ENCODE measurements around the gene MYH15. TPM values are rescaled to one million over a fixed set of nuclear protein-coding genes. Genes with fewer than 3 reads are reported as not detected.
"Not testable (repeated sequence)": the region's sequence is repeated elsewhere in the genome, so short reads cannot be mapped to it uniquely, and the experiment has no call there.

MYH15 gene
- total RNA-seq, 2 experiments from 2014 or later = 0.35 to 0.37 TPM

DNA sequence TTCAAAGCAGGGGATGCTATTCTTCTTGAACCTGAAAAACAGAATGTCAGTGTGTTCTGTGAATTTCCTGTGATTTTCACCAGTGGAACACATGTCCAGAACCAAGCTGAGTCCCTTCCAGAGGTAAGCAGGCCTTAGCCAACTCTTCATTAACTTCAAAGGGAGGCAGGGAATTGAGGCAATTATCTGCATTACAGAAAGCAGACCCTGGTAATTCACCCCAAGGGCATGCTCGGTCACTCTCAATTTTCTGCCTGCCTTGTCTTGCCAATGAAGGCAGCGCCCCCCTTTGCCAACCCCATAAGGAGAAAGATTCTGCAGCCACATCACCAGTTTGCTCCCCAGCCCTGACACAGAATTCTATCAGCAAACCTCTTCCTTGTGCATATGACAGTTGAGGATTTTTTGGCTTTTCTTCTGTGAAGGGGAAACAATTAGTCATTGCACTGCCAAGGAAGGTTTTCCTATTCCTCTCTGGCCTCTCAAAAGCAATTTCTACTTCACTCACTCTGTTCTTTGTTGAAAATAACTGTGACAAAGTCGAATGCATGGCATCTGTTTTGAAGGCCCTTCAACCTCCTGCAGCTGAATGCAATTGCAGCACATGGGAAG lies 128.8 kb downstream of the MYH15 start:
- Mint-ChIP-seq H3K27me3 (no peaks in the 10 kb centered on the region), H3K27ac (no peak overlapping the region), H3K4me1 (peaks cover 2% of the 10 kb centered on the region), H3K4me3 (no peak overlapping the region), H3K36me3 (peaks cover 17% of the 10 kb centered on the region), H3K9me3 (ENCODE audit: low read depth) (peaks cover 2% of the 10 kb centered on the region)
- CTCF ChIA-PET = no interaction called here
- ATAC-seq (no peak), DNase-seq (no peak)

DNA sequence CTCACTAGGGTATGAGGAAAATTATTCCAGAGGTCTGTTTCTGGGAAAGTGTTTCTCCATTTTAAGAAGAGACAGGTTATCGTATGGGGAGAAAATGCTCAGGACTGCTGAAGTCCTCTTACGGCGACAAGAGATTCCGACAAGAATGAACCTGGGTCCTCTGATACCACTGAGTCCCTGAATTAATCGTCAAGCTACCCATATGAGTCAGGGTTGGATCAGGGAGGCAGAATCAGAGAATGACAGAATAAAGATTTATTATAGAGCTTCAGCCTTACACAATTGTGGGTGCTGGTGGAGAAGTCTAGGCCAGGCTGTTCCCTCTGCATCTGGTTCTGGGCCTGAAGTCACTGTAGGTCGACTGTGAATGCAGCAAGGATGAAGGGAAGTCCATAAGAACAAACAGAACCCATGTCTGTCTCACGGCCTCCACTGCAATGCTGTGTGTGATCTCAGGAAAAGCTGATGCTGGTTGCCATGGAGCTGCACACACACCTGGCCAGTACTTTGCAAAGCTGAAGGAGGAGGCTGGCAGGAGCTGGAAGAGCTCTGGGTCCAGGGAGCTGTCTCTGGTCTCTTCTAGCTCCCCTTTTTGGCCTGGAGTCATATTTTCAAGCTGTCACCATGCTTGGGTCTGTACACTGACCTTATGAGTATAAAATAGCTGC lies 130.1 kb downstream of the MYH15 start:
- Mint-ChIP-seq H3K4me1 (no peaks in the 10 kb centered on the region), H3K4me3 (no peak overlapping the region), H3K36me3 (peaks cover 15% of the 10 kb centered on the region), H3K27ac (no peak overlapping the region), H3K9me3 (ENCODE audit: low read depth) (peaks cover 2% of the 10 kb centered on the region), H3K27me3 (no peaks in the 10 kb centered on the region)
- no peak for ATAC-seq
- no peak for DNase-seq
- CTCF ChIA-PET = interaction anchor here (0.6 kb wide), 1 partner anchor 227 kb away, joined by 3 read pairs; no protein-coding TSS in a partner anchor

DNA sequence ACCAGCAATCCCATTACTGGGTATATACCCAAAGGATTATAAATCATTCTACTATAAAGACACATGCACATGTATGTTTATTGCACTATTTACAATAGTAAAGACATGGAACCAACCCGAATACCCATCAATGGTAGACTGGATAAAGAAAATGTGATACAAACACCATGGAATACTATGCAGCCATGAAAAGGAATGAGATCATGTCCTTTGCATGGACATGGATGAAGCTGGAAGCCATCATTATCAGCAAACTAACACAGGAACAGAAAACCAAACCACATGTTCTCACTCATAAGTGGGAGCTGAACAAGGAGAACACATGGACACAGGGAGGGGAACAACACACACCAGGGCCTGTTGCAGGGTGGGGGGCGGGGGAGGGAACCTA lies 131.4 kb downstream of the MYH15 start:
- DNase-seq; H3K9me3 Mint-ChIP-seq (ENCODE audit: low read depth); ATAC-seq; H3K4me3 Mint-ChIP-seq; CTCF ChIA-PET; H3K27ac Mint-ChIP-seq; H3K4me1 Mint-ChIP-seq; H3K27me3 Mint-ChIP-seq: not testable (repeated sequence)
- peaks cover 13% of the 10 kb centered on the region for H3K36me3 Mint-ChIP-seq

- peaks cover 13% of the 10 kb centered on the region for H3K36me3 Mint-ChIP-seq
- no peak overlapping the region for H3K27ac Mint-ChIP-seq
- ATAC-seq (no peak), DNase-seq (no peak)
- no peaks in the 10 kb centered on the region for H3K27me3 Mint-ChIP-seq
- peaks cover 2% of the 10 kb centered on the region for H3K9me3 Mint-ChIP-seq (ENCODE audit: low read depth)
- CTCF ChIA-PET = no interaction called here
- H3K4me1 Mint-ChIP-seq = no peaks in the 10 kb centered on the region
- no peak overlapping the region for H3K4me3 Mint-ChIP-seq
These were observed 132.0 kb downstream of the MYH15 start for GRCh38 chr3:108378153-108378951.

GRCh38 chr3:108377384-108377783 lies 133.0 kb downstream of the MYH15 start:
- Mint-ChIP-seq H3K9me3 (ENCODE audit: low read depth) (peaks cover 2% of the 10 kb centered on the region), H3K4me1 (no peaks in the 10 kb centered on the region), H3K27me3 (no peaks in the 10 kb centered on the region), H3K27ac (no peak overlapping the region), H3K36me3 (peaks cover 13% of the 10 kb centered on the region), H3K4me3 (no peak overlapping the region)
- no peak for DNase-seq
- CTCF ChIA-PET = no interaction called here
- no peak for ATAC-seq

- no peak overlapping the region for H3K4me3 Mint-ChIP-seq
- ATAC-seq (no peak), DNase-seq (no peak)
- H3K27ac Mint-ChIP-seq = no peak overlapping the region
- CTCF ChIA-PET = no interaction called here
- H3K9me3 Mint-ChIP-seq (ENCODE audit: low read depth) = peaks cover 2% of the 10 kb centered on the region
- no peaks in the 10 kb centered on the region for H3K4me1 Mint-ChIP-seq
- peaks cover 13% of the 10 kb centered on the region for H3K36me3 Mint-ChIP-seq
- H3K27me3 Mint-ChIP-seq = no peaks in the 10 kb centered on the region
These were observed 134.4 kb downstream of the MYH15 start for GRCh38 chr3:108376026-108376425.

GRCh38 chr3:108359011-108359410 lies 151.4 kb downstream of the MYH15 start:
- no peak overlapping the region for H3K27ac Mint-ChIP-seq

GRCh38 chr3:108357042-108357441 lies 153.4 kb downstream of the MYH15 start:
- Mint-ChIP-seq H3K4me3 (no peak overlapping the region), H3K4me1 (no peaks in the 10 kb centered on the region), H3K36me3 (peaks cover 21% of the 10 kb centered on the region), H3K27me3 (peaks cover 2% of the 10 kb centered on the region), H3K9me3 (ENCODE audit: low read depth) (no peaks in the 10 kb centered on the region), H3K27ac (no peak overlapping the region)
- CTCF ChIA-PET = no interaction called here
- DNase-seq (no peak), ATAC-seq (no peak)

More at GRCh38 chr3:108359011-108359410, 151.4 kb downstream of the MYH15 start:
- Mint-ChIP-seq H3K27me3 (peaks cover 2% of the 10 kb centered on the region), H3K36me3 (peaks cover 18% of the 10 kb centered on the region), H3K4me3 (no peak overlapping the region), H3K9me3 (ENCODE audit: low read depth) (no peaks in the 10 kb centered on the region), H3K4me1 (no peaks in the 10 kb centered on the region)
- CTCF ChIA-PET = no interaction called here
- DNase-seq (no peak), ATAC-seq (no peak)

DNA sequence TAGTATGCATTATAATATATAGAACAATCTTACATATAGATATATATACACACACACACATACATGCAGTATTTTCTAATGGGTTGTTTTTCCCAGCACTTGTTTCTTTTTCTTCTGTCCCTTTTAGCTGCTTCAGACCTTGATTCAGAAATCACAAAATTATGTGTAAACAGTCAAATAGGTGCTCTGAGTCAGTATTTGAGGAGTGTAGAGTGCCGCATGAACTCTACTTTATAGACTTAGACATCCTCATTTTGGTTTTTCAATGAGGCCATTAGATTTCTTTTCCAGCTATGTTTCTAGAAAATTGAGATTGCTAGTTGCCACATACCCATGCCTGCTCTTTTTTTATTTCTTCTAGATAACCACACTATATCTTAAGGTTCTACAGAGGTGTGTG lies 155.8 kb downstream of the MYH15 start:
- DNase-seq = no peak
- H3K4me3 Mint-ChIP-seq = no peak overlapping the region
- no peak for ATAC-seq
- H3K9me3 Mint-ChIP-seq (ENCODE audit: low read depth) = no peaks in the 10 kb centered on the region
- peaks cover 24% of the 10 kb centered on the region for H3K36me3 Mint-ChIP-seq
- no peak overlapping the region for H3K27ac Mint-ChIP-seq
- H3K4me1 Mint-ChIP-seq = no peaks in the 10 kb centered on the region
- CTCF ChIA-PET = interaction anchor here (1.2 kb wide), 1 partner anchor 123 kb away, joined by 3 read pairs; no protein-coding TSS in a partner anchor
- H3K27me3 Mint-ChIP-seq = no peaks in the 10 kb centered on the region

- CTCF ChIA-PET = no interaction called here
- H3K27ac Mint-ChIP-seq = no peak overlapping the region
- DNase-seq (no peak), ATAC-seq (no peak)
- no peak overlapping the region for H3K4me3 Mint-ChIP-seq
- no peaks in the 10 kb centered on the region for H3K9me3 Mint-ChIP-seq (ENCODE audit: low read depth)
- H3K27me3 Mint-ChIP-seq = no peaks in the 10 kb centered on the region
- no peaks in the 10 kb centered on the region for H3K4me1 Mint-ChIP-seq
- peaks cover 34% of the 10 kb centered on the region for H3K36me3 Mint-ChIP-seq
These were observed 158.2 kb downstream of the MYH15 start for GRCh38 chr3:108352176-108352575.

DNA sequence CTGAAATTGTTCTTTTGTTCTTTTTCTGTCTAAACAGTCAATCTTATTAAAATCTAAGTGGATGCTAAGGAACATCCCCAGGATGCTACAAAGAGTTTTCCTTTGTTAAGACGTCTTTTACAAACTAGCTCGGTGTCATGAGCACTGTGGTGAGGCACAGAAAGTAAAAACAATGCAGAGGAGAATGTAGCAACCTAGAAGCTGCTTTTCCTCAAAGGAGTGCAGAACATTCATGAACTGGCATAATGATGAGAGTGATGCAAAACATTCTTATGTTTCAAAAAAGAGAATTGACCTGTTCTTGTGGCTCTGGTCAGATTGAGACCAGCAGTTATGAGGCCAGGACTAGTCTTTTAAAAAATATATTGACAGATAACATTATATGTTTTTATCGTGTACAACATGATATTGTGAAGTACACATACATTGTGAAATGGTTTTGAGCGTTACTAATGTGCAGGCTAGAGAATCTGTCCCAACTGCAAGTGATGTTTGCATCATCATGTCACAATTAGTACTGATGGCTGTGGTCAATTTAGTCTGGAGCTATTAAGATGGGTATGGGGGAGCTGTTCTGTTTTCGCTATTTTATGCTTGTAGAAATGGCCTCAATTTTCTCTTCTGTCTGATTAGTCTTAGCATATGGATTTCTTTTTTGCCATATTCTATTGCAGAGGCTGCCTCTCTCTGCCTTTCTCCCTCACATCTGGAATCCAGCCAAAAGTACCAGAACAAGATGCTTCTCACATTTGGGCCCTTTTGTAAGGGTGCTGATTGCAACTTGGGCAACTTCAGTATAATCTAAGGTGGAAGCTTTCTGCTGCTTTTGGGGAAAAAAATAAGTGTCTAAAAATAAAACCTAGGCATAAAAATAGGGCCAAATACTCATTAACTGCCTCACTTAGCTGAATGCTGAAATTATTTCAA lies 163.8 kb downstream of the MYH15 start:
- Mint-ChIP-seq H3K27me3 (peaks cover 5% of the 10 kb centered on the region), H3K36me3 (peaks cover 32% of the 10 kb centered on the region), H3K4me1 (peaks cover 36% of the 10 kb centered on the region), H3K9me3 (ENCODE audit: low read depth) (no peaks in the 10 kb centered on the region), H3K4me3 (no peak overlapping the region), H3K27ac (no peak overlapping the region)
- CTCF ChIA-PET = no interaction called here
- DNase-seq (no peak), ATAC-seq (no peak)

DNA sequence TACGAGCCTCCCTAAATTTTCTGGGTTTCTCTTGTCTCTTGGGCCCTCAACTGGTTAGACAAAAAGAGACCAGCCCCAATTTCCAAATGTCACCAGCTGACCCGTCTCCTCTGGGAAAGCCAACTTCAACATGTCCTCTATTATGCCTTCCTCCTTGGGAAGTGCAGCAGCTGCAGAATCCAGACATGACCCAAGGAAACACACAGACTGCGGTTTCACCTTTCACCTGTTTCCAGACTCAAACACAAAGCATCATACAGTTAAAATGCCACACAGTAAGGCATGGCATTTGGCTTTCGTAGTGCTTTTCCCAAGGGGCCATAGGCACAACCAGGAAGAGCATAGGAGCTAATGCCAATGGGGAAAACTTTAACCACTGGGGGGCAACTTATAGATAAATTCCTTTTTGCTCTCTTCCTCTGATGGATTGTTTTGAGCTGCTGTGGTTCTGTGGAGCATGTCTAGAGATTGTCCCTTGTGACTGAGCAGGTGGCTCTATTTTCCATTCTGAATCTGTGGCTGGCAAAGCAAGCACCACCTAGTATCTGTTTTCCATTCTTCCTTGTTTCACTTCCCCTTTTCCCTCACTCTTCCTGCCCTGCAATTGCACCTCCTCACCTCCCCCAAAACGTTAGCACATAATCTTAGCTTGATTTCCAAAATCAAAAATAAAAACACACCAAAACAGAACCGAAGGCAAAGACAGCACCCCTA lies 164.7 kb downstream of the MYH15 start:
- H3K27me3 Mint-ChIP-seq = peaks cover 5% of the 10 kb centered on the region
- H3K4me1 Mint-ChIP-seq = peaks cover 36% of the 10 kb centered on the region
- H3K27ac Mint-ChIP-seq = no peak overlapping the region
- H3K36me3 Mint-ChIP-seq = peaks cover 32% of the 10 kb centered on the region
- H3K9me3 Mint-ChIP-seq (ENCODE audit: low read depth) = no peaks in the 10 kb centered on the region
- H3K4me3 Mint-ChIP-seq = no peak overlapping the region
- ATAC-seq (no peak), DNase-seq (no peak)
- CTCF ChIA-PET = no interaction called here
